Rectal smooth muscle tissue (tissue), 1 donor: ENCODE results near the gene NLGN1.

Experiments used
- H3K27ac ChIP-seq: one replicate; pipeline ENCODE4 v1.7.0; 2013; ENCODE audit warnings: low read depth, low read length, inconsistent platforms
- H3K27me3 ChIP-seq: one replicate; pipeline ENCODE4 v1.7.0; 2013; ENCODE audit warnings: low read length; ENCODE audit not compliant: control insufficient read depth, insufficient read depth
- H3K36me3 ChIP-seq: one replicate; pipeline ENCODE4 v1.7.0; 2013; ENCODE audit warnings: low read length; ENCODE audit not compliant: control insufficient read depth, insufficient read depth
- H3K4me1 ChIP-seq: one replicate; pipeline ENCODE4 v1.7.0; 2013; ENCODE audit warnings: low read length; ENCODE audit not compliant: control insufficient read depth, insufficient read depth
- H3K4me3 ChIP-seq: one replicate; pipeline ENCODE4 v1.7.0; 2013; ENCODE audit warnings: low read length
- H3K9ac ChIP-seq: one replicate; pipeline ENCODE4 v1.7.0; 2013; ENCODE audit warnings: low read length

NLGN1 gene

DNA sequence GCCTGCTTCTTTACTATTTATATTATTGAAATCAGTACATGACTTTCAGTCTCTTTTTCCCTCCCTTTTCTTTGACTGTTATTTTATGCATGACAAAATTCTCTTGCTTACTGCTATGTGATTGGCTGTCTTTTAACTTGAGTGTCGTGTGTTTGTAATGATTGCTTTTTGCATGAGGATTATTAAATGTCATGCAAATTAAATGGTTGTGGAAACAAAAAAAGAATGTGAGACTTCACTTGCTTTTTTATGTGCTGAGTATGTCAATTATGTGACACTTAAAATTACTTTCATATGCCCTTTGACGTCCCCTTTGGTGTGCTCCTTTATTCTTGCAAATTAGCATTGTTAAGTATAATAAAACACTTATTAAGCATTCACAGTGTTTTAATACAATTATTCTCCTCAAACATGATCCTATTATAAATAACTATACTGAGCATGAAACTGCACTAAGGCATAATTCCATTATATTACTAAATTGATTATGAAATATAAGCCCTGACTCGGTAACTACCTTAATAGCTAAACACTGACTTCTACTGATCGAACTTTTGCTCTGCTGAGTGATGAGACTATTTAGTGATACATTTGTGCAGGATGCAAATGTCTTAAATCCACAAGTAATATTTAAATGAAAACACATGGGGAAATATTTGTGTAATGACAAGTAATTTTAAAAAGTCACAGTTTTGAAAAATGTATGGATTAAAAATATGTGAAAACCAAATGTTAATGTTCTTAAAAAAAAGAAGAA, 401.7 kb downstream of the NLGN1 start:
- H3K27me3 ChIP-seq = no peaks in the 10 kb centered on the region
- H3K4me3 ChIP-seq = no peak overlapping the region
- no peaks in the 10 kb centered on the region for H3K36me3 ChIP-seq
- H3K9ac ChIP-seq = no peak overlapping the region
- no peak overlapping the region for H3K27ac ChIP-seq
- no peaks in the 10 kb centered on the region for H3K4me1 ChIP-seq

DNA sequence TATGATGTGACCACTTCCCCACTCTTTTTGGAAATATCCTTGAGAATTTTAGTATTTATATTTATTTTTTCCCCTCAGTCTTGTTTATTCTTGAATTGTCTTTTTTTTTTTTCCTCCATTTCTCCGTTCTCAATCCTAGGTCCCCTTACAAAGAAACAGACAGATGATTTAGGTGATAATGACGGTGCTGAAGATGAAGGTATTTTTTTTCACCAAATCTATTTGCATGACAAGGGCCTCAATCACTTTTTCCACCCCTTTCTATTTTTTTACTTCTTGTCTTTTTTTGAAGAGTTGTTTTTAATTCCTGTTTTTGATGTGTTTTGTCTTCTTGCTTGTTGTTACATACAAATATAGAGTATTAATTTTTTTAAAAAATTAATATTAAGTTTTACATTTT, 402.6 kb downstream of the NLGN1 start:
- Histone ChIP-seq H3K27me3 (no peaks in the 10 kb centered on the region), H3K4me3 (no peak overlapping the region), H3K4me1 (no peaks in the 10 kb centered on the region)

DNA sequence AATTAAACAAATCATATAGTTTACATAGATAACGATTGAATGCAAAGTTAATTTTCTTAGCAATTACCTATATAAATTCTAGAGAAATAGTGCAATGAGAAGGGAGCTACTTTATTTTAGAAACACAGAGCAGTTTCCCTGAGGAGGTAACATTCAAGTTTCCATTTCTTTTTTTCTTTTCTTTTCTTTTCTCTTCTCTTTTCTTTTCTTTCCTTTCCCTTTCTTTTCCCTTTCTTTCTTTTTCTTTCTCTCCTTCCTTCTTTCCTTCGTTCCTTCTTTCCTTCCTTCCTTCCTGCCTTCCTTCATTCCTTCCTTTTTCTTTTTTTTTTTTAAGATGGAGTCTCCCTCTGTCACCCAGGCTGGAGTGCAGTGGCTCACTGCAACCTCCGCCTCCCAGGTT, 417.3 kb downstream of the NLGN1 start:
- no peaks in the 10 kb centered on the region for H3K27me3 ChIP-seq
- no peaks in the 10 kb centered on the region for H3K36me3 ChIP-seq
- no peak overlapping the region for H3K9ac ChIP-seq
- H3K27ac ChIP-seq = no peak overlapping the region
- no peak overlapping the region for H3K4me3 ChIP-seq
- no peaks in the 10 kb centered on the region for H3K4me1 ChIP-seq

More for the DNA sequence above, 402.6 kb downstream of the NLGN1 start:
- no peak overlapping the region for H3K9ac ChIP-seq
- no peaks in the 10 kb centered on the region for H3K36me3 ChIP-seq
- no peak overlapping the region for H3K27ac ChIP-seq

DNA sequence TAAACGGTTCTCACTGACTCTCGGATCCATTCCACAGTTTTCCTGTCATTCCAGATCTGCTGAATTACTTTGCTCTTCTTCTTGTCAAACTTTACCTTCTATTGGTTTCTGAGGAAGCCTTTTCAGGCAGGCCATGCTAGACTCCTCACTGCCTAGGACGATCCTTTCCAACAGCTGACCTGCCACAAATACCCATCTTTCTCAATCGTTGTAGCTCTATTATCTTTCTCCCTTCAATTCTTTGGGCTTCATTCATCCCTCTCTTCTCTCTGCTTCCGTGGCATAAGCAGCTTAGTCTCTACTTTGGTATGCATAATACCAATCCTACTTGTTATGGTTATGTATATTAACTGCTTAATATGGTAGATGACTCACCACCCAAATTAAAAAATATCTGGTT, 421.8 kb downstream of the NLGN1 start:
- H3K4me3 ChIP-seq = no peak overlapping the region
- H3K36me3 ChIP-seq = no peaks in the 10 kb centered on the region
- H3K27me3 ChIP-seq = no peaks in the 10 kb centered on the region
- no peaks in the 10 kb centered on the region for H3K4me1 ChIP-seq
- no peak overlapping the region for H3K27ac ChIP-seq
- H3K9ac ChIP-seq = no peak overlapping the region

DNA sequence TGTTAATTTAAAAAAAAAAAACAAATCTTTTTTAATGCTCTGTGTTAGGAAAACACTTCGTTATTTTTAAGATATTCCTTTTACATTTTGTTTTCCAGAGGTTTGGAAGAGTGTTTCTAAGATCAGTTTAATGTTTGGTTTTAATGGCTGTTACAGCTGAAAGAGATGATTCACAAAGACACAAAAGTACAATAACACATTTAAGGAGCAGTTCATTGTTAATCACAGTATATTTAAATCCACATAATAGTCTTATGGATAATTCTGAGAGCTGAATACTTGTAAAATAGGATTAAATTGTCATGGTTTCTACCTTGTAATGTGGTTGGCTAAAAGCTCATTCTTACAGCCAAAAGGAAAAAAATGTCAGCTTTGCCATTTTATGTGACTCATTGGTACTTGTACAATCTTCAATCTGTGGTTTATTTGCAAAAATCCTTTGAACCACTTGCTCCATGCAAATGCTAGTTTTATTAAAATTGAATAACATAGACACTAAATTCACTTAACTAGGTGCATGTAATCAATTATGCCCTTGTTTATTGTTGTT, 426.4 kb downstream of the NLGN1 start:
- Histone ChIP-seq H3K36me3 (no peaks in the 10 kb centered on the region), H3K27ac (no peak overlapping the region), H3K9ac (no peak overlapping the region), H3K4me3 (no peak overlapping the region), H3K4me1 (no peaks in the 10 kb centered on the region), H3K27me3 (no peaks in the 10 kb centered on the region)

DNA sequence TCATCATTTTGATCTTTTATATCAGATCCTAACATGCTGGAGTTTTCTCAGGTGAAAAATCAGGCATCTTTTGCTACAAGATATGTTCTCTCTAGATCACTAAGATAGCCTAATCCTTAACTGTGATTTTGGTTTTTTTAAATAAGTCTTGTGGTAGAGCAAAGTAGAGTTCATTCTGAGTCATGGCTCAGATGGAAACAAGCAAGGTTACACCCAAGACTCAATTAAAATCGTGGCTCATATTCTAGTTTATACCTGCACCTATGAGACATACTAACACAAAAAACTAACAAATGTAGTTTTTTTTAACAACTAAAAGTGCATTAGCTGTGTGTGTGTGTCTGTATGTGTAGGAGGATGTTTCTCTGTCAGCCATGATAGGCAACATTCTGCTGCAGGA, 428.2 kb downstream of the NLGN1 start:
- Histone ChIP-seq H3K9ac (no peak overlapping the region), H3K36me3 (no peaks in the 10 kb centered on the region)

DNA sequence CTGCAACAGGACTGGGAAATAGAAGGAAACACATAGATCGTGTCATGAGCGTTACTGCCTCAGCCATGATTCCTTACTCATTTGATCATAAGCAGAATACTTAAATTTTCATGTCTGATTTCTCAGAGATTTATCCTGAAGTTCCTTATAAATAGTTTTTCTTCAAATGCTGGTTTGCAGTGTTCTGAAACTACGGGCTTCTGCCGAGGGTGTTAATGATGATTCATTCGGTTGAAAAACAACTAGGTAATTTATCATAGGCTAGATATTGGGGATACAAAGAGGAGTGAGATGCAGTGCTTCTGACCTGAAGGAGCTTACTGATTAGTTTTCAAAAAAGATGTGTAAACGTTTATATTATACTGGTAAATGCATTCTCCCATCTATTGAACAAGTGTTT, 428.9 kb downstream of the NLGN1 start:
- H3K36me3 ChIP-seq = no peaks in the 10 kb centered on the region
- no peak overlapping the region for H3K4me3 ChIP-seq
- no peaks in the 10 kb centered on the region for H3K27me3 ChIP-seq
- no peaks in the 10 kb centered on the region for H3K4me1 ChIP-seq
- no peak overlapping the region for H3K9ac ChIP-seq
- no peak overlapping the region for H3K27ac ChIP-seq

More for the DNA sequence above, 428.2 kb downstream of the NLGN1 start:
- Histone ChIP-seq H3K4me1 (no peaks in the 10 kb centered on the region), H3K27me3 (no peaks in the 10 kb centered on the region), H3K4me3 (no peak overlapping the region), H3K27ac (no peak overlapping the region)

DNA sequence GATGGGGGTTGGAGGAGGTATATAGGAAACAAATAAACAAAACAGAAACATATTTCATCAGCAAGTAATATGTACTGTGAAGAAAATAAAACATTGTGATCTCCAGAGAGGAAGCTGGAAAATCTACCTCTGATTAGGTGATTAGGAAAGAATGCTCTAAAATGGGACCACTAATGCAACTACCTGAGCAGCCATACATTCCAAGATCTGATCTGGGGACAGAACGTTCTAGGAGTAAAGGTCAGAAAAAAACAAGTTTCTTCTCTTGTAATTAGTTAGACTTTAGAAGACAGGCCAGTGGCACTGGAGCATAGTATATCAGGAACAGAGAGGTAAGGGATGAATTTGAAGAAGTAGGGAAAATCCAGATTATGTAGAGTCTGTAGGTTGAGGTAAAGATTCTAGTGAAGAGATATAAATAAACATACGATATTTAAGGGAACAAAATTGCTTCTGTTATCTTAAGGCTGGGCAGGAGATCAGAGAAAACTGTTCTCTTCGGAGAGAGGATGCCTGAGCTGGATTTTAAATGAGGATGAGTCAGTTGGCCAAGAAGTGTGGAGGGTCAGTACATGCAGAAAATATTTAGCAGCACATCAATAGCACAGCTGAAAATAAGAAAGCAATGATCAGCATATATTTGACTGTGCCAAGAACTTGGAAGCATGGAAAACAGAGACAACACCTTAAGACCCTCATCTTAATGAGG, 429.5 kb downstream of the NLGN1 start:
- Histone ChIP-seq H3K4me3 (no peak overlapping the region), H3K27ac (no peak overlapping the region), H3K36me3 (no peaks in the 10 kb centered on the region), H3K9ac (no peak overlapping the region), H3K27me3 (no peaks in the 10 kb centered on the region), H3K4me1 (no peaks in the 10 kb centered on the region)

DNA sequence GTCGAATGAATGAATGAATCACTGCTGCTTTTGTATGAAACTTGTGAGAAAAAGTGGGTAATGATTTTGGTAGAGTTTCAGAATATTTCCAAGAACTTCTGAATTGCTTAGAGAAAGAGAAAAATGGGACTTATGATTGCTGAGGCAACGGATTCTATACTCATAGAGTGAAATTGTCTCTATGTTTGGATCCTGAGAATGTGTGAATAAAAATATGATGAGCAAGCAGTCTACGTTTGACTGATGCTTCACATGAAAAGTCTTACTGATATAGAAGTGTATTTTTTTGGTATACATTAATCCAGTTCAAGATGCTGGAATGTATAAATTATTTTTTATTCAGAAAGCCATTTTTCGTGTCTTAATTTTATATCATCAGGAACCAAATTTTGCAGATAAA, 441.1 kb downstream of the NLGN1 start:
- Histone ChIP-seq H3K36me3 (no peaks in the 10 kb centered on the region), H3K27me3 (no peaks in the 10 kb centered on the region), H3K4me3 (no peak overlapping the region), H3K4me1 (no peaks in the 10 kb centered on the region), H3K27ac (no peak overlapping the region), H3K9ac (no peak overlapping the region)

DNA sequence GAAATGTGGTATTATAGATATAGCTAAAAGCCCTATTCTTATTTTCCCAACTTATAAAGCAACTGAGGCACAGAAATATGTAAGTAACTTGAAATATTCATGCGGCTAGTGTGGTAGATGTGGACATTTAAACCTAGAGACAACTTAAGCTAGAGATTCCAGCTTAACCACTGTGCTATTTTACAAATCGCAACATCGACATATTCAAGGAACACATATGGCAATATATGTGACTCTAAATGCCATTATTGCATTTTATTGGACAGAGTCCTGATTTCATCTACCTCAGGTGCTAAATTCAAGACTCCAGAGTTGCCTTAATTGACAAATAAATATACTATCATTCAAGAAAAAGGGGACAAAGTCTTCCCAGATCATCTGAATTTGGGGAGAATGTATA, 442.3 kb downstream of the NLGN1 start:
- H3K36me3 ChIP-seq = no peaks in the 10 kb centered on the region
- H3K27ac ChIP-seq = no peak overlapping the region
- no peaks in the 10 kb centered on the region for H3K27me3 ChIP-seq
- H3K9ac ChIP-seq = no peak overlapping the region
- no peaks in the 10 kb centered on the region for H3K4me1 ChIP-seq
- H3K4me3 ChIP-seq = no peak overlapping the region

DNA sequence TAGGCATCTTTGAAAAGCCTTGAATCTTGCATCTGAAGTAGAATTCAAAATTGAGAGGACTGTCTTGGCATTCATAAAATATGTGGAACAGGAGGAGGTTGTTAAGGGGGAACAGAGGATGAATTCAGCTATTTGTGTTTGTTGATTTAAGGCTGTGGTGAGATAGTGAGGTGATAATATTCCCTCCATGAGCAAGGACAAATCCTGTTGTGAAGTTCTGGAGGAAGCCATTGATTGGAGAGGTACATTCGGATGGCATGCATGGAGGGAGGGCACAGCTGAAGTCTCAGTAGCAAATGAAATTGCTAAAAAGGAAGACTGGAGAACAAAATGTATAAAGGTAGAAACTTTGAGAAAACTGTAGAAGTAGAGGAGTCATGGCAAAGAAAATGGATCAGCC, 443.8 kb downstream of the NLGN1 start:
- Histone ChIP-seq H3K4me3 (no peak overlapping the region), H3K36me3 (no peaks in the 10 kb centered on the region), H3K9ac (no peak overlapping the region), H3K4me1 (no peaks in the 10 kb centered on the region), H3K27ac (no peak overlapping the region), H3K27me3 (no peaks in the 10 kb centered on the region)

DNA sequence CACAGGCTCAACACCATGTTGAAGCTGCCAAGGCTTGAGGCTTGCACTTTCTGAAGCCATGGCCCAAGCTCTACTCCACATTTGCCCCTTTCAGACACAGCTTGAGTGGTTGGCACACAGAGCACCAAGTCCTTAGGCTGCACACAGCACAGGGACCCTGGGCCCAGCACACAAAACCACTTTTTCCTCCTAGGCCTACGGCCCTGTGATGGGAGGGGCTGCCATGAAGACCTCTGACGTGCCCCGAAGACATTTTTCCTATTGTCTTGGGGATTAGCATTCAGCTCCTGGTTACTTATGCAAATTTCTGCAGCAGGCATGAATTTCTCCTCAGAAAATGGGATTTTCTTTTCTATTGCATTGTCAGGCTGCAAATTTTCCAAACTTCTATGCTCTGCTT, 445.5 kb downstream of the NLGN1 start:
- no peak overlapping the region for H3K9ac ChIP-seq
- H3K27me3 ChIP-seq = no peaks in the 10 kb centered on the region
- no peak overlapping the region for H3K4me3 ChIP-seq
- no peaks in the 10 kb centered on the region for H3K4me1 ChIP-seq
- H3K27ac ChIP-seq = no peak overlapping the region
- no peaks in the 10 kb centered on the region for H3K36me3 ChIP-seq

DNA sequence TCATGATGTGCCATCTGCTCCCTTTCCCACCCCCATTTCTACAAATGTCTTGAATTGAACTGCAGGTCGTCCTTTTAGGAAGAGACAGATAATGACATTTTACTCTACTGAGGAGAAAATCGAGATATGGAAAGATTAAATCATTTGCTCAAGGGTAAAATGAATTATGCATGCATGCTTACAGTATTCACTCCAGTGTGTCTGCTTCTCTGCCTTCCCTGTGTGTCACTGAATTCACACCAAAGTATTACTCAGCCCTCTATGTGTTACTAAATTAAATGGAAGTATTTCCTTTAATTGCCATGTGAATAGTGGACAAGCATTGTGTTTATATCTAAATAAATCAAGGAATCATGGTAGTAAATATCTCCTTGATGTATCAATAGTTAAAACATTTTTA, 449.0 kb downstream of the NLGN1 start:
- Histone ChIP-seq H3K36me3 (no peaks in the 10 kb centered on the region), H3K9ac (no peak overlapping the region), H3K4me1 (no peaks in the 10 kb centered on the region), H3K27me3 (no peaks in the 10 kb centered on the region), H3K27ac (no peak overlapping the region), H3K4me3 (no peak overlapping the region)
